GM13977 (cell line): Measurements from ENCODE around the gene RAB10.

Experiments
- DNase-seq: peaks from one replicate; pipeline ENCODE4 v3.0.0; 2012; ENCODE audit warnings: low spot score
- CTCF ChIP-seq: IDR thresholded peaks from 2 replicates; pipeline ENCODE4 v1.5.1; 2012; ENCODE audit warnings: mild to moderate bottlenecking, control low read depth; ENCODE audit not compliant: insufficient read depth; ENCODE audit errors: extremely low read depth, missing control alignments
- in situ Hi-C: fragments of 300-500 bp; cut with MboI; formaldehyde crosslinking; loops from one replicate; pipeline ENCODE4 v1.12.0; 2022; ENCODE audit warnings: low sequenced_read_pairs, low pct_unique_long_range_greater_than_20kb, mixed read lengths, inconsistent platforms; ENCODE audit not compliant: unreplicated experiment

Gene RAB10

GRCh38 chr2:26043109-26043508, 9.2 kb downstream of the RAB10 start:
- in situ Hi-C loops: no loop called here
- no peak for TF ChIP-seq CTCF
- DNase-seq: no peak

GRCh38 chr2:26043862-26044696, 10.2 kb downstream of the RAB10 start:
- DNase-seq: peak; percentile 48
- TF ChIP-seq CTCF: no peak
- in situ Hi-C loops: no loop called here

GRCh38 chr2:26048791-26049190, 14.9 kb downstream of the RAB10 start:
- no peak for DNase-seq
- in situ Hi-C loops: no loop called here
- TF ChIP-seq CTCF: no peak

GRCh38 chr2:26049641-26050040, 15.8 kb downstream of the RAB10 start:
- TF ChIP-seq CTCF: no peak
- DNase-seq: no peak
- in situ Hi-C loops: no loop called here

- DNase-seq: no peak
- no peak for TF ChIP-seq CTCF
- in situ Hi-C loops: no loop called here
Observed at GRCh38 chr2:26052740-26053139, 18.9 kb downstream of the RAB10 start.

- no peak for DNase-seq
- no peak for TF ChIP-seq CTCF
- in situ Hi-C loops: no loop called here
Observed at GRCh38 chr2:26054598-26055348, 20.9 kb downstream of the RAB10 start.
